Upper lobe of left lung (tissue), 4 donors: Measurements from ENCODE around the gene CDADC1.

Source experiments
- EP300 ChIP-seq, 4 donors: sonication (generic); formaldehyde crosslinking; IDR thresholded peaks; one replicate each; pipeline ENCODE4 v1.5.1; 2017; ENCODE audit warnings: antibody characterized with exemption in 4 of 4, control low read depth in 2 of 4
- POLR2A ChIP-seq, 4 donors: fragments of 450-650 bp; IDR thresholded peaks; one replicate each; pipeline ENCODE4 v1.5.1; 2016 to 2017; ENCODE audit warnings: antibody characterized with exemption in 4 of 4, mild to moderate bottlenecking in 2 of 4
- TF ChIP-seq, protein P1 (sequence below), 6 experiments: fragments of 450-650 bp in 4 of 6; fragments of 200-600 bp in 2 of 6; sonication (generic) in 2 of 6; IDR thresholded peaks; one replicate each; pipeline ENCODE4 v1.5.1; 2016 to 2019; ENCODE audit warnings: antibody characterized with exemption in 6 of 6

- TF ChIP-seq, protein P1, sequence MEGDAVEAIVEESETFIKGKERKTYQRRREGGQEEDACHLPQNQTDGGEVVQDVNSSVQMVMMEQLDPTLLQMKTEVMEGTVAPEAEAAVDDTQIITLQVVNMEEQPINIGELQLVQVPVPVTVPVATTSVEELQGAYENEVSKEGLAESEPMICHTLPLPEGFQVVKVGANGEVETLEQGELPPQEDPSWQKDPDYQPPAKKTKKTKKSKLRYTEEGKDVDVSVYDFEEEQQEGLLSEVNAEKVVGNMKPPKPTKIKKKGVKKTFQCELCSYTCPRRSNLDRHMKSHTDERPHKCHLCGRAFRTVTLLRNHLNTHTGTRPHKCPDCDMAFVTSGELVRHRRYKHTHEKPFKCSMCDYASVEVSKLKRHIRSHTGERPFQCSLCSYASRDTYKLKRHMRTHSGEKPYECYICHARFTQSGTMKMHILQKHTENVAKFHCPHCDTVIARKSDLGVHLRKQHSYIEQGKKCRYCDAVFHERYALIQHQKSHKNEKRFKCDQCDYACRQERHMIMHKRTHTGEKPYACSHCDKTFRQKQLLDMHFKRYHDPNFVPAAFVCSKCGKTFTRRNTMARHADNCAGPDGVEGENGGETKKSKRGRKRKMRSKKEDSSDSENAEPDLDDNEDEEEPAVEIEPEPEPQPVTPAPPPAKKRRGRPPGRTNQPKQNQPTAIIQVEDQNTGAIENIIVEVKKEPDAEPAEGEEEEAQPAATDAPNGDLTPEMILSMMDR (IDR thresholded peaks at IDR 0.05): no peak
- TF ChIP-seq POLR2A (IDR thresholded peaks at IDR 0.05): no peak
- TF ChIP-seq EP300 (IDR thresholded peaks at IDR 0.05): no peak
These were observed 94.7 kb downstream of the CDADC1 start for GRCh38 chr13:49342454-49342853.
